Natural killer cell treated with Interleukin-12 subunit alpha and Interleukin-12 subunit beta and Interleukin-15 and Interleukin-18, amount 100 ng/mL, for 72 hours (primary cell): ENCODE data around the gene METTL16. TPM values are rescaled to one million over a fixed set of nuclear protein-coding genes. Genes with fewer than 3 reads are reported as not detected.
"Not testable (repeated sequence)": the region's sequence is repeated elsewhere in the genome, so short reads cannot be mapped to it uniquely, and the experiment has no call there.

Experiments used
- ATAC-seq, 2 donors: fragments of 150-1000 bp; cut with Tn5 transposase in 1 of 2; sonication (Bioruptor Pico), chemical (Tn5 transposase) in 1 of 2; 2 replicates each; pipeline ENCODE4 v1.10.0; 2021
- DNase-seq: peaks from one replicate; pipeline ENCODE4 v3.0.0; 2022; ENCODE audit warnings: low spot score
- H3K27ac Mint-ChIP-seq, 2 donors: 1 replicate in 1 of 2; 2 replicates in 1 of 2; pipeline ENCODE4 v1.8.0; 2022; ENCODE audit warnings: mixed read lengths in 2 of 2, mild to moderate bottlenecking in 1 of 2, moderate library complexity in 1 of 2
- H3K27me3 Mint-ChIP-seq, 2 donors: 1 replicate in 1 of 2; 2 replicates in 1 of 2; pipeline ENCODE4 v1.8.0; 2022; ENCODE audit warnings: mixed read lengths in 2 of 2
- H3K36me3 Mint-ChIP-seq: one replicate; pipeline ENCODE4 v1.8.0; 2022; ENCODE audit warnings: mixed read lengths
- H3K4me1 Mint-ChIP-seq, 2 donors: 1 replicate in 1 of 2; 2 replicates in 1 of 2; pipeline ENCODE4 v1.8.0; 2022; ENCODE audit warnings: low read depth in 2 of 2, mixed read lengths in 2 of 2, mild to moderate bottlenecking in 1 of 2
- H3K4me3 Mint-ChIP-seq: one replicate; pipeline ENCODE4 v1.8.0; 2022; ENCODE audit warnings: mixed read lengths
- H3K9me3 Mint-ChIP-seq: 2 replicates; pipeline ENCODE4 v1.8.0; 2022; ENCODE audit warnings: mixed read lengths
- total RNA-seq, 2 donors: library from RNA; stranded (reverse); gene quantifications; one replicate each; pipeline ENCODE4 v1.2.3, GENCODE V29; 2022

METTL16 gene
- 10 to 100 TPM; 29.7 to 53.8 TPM for total RNA-seq

GRCh38 chr17:2511462-2512369 is at the start of gene METTL16:
METTL16 (minus strand) TSS chr17:2511888; CDS start chr17:2502331, 9,557 bp downstream.
- Mint-ChIP-seq H3K4me3 (no peak within 1 kb of the TSS), H3K27ac (no peak within 1 kb of the TSS), H3K9me3 (no peaks in the 10 kb centered on the region), H3K27me3 (no peaks in the 10 kb centered on the region), H3K4me1 (peaks cover 9 to 11% of the 10 kb centered on the region in 2 donors), H3K36me3 (peaks cover 10% of the 10 kb centered on the region)
- peak; percentile 97 for DNase-seq
- ATAC-seq: peak; percentile 99 to 100

GRCh38 chr17:2560658-2561057 is 49.0 kb upstream of the METTL16 start:
- H3K27me3 Mint-ChIP-seq: peaks cover 3 to 12% of the 10 kb centered on the region in 2 donors
- no peaks in the 10 kb centered on the region for H3K9me3 Mint-ChIP-seq
- no peak overlapping the region for H3K4me3 Mint-ChIP-seq
- H3K4me1 Mint-ChIP-seq: peaks cover 12 to 23% of the 10 kb centered on the region in 2 donors
- DNase-seq (no peak), ATAC-seq (no peak)
- no peaks in the 10 kb centered on the region for H3K36me3 Mint-ChIP-seq
- no peak overlapping the region for H3K27ac Mint-ChIP-seq

- peaks cover 3 to 4% of the 10 kb centered on the region in 2 donors for H3K4me1 Mint-ChIP-seq
- H3K27me3 Mint-ChIP-seq: peaks cover 2 to 12% of the 10 kb centered on the region in 2 donors
- no peak for DNase-seq
- H3K36me3 Mint-ChIP-seq: no peaks in the 10 kb centered on the region
- H3K4me3 Mint-ChIP-seq: no peak overlapping the region
- H3K9me3 Mint-ChIP-seq: no peaks in the 10 kb centered on the region
- no peak overlapping the region for H3K27ac Mint-ChIP-seq
- no peak for ATAC-seq
Observed at GRCh38 chr17:2551928-2552327, 40.2 kb upstream of the METTL16 start.

- Mint-ChIP-seq H3K36me3 (no peaks in the 10 kb centered on the region), H3K27ac (no peak overlapping the region), H3K4me1 (no peaks in the 10 kb centered on the region), H3K27me3 (peaks cover 2 to 12% of the 10 kb centered on the region in 2 donors), H3K4me3 (no peak overlapping the region), H3K9me3 (no peaks in the 10 kb centered on the region)
- DNase-seq (no peak), ATAC-seq (no peak)
Observed at GRCh38 chr17:2551493-2551892, 39.8 kb upstream of the METTL16 start.

GRCh38 chr17:2549392-2550211 is 37.9 kb upstream of the METTL16 start:
- Mint-ChIP-seq H3K36me3 (no peaks in the 10 kb centered on the region), H3K9me3 (no peaks in the 10 kb centered on the region), H3K4me1 (no peaks in the 10 kb centered on the region), H3K27me3 (peaks cover 5 to 12% of the 10 kb centered on the region in 2 donors), H3K27ac (no peak overlapping the region), H3K4me3 (no peak overlapping the region)
- ATAC-seq (no peak), DNase-seq (no peak)

GRCh38 chr17:2548026-2548425 is 36.3 kb upstream of the METTL16 start:
- H3K4me1 Mint-ChIP-seq, ATAC-seq, H3K27ac Mint-ChIP-seq, H3K9me3 Mint-ChIP-seq, H3K4me3 Mint-ChIP-seq, DNase-seq, H3K36me3 Mint-ChIP-seq: not testable (repeated sequence)
- H3K27me3 Mint-ChIP-seq: peaks cover 5 to 12% of the 10 kb centered on the region in 2 donors

- DNase-seq: no peak
- no peaks in the 10 kb centered on the region for H3K9me3 Mint-ChIP-seq
- H3K36me3 Mint-ChIP-seq: no peaks in the 10 kb centered on the region
- H3K27ac Mint-ChIP-seq: no peak overlapping the region
- H3K27me3 Mint-ChIP-seq: peaks cover 7 to 8% of the 10 kb centered on the region in 2 donors
- no peak for ATAC-seq
- H3K4me1 Mint-ChIP-seq: no peaks in the 10 kb centered on the region
- H3K4me3 Mint-ChIP-seq: no peak overlapping the region
Observed at GRCh38 chr17:2547176-2547575, 35.5 kb upstream of the METTL16 start.

- Mint-ChIP-seq H3K36me3 (no peaks in the 10 kb centered on the region), H3K27me3 (peaks cover 0 to 9% of the 10 kb centered on the region in 2 donors), H3K27ac (no peak overlapping the region), H3K9me3 (no peaks in the 10 kb centered on the region), H3K4me3 (no peak overlapping the region), H3K4me1 (no peaks in the 10 kb centered on the region)
- no peak for ATAC-seq
- no peak for DNase-seq
Observed at GRCh38 chr17:2545393-2545792, 33.7 kb upstream of the METTL16 start.

GRCh38 chr17:2542456-2542855 is 30.8 kb upstream of the METTL16 start:
- peaks cover 0 to 9% of the 10 kb centered on the region in 2 donors for H3K27me3 Mint-ChIP-seq
- ATAC-seq (no peak), DNase-seq (no peak)
- no peaks in the 10 kb centered on the region for H3K9me3 Mint-ChIP-seq
- H3K36me3 Mint-ChIP-seq: no peaks in the 10 kb centered on the region
- H3K4me1 Mint-ChIP-seq: no peaks in the 10 kb centered on the region
- H3K27ac Mint-ChIP-seq: no peak overlapping the region
- H3K4me3 Mint-ChIP-seq: no peak overlapping the region

GRCh38 chr17:2542056-2542455 is 30.4 kb upstream of the METTL16 start:
- no peak for ATAC-seq
- Mint-ChIP-seq H3K36me3 (no peaks in the 10 kb centered on the region), H3K27me3 (peaks cover 0 to 9% of the 10 kb centered on the region in 2 donors), H3K27ac (no peak overlapping the region), H3K4me1 (no peaks in the 10 kb centered on the region), H3K4me3 (no peak overlapping the region), H3K9me3 (no peaks in the 10 kb centered on the region)
- DNase-seq: no peak

- not testable (repeated sequence) for DNase-seq, ATAC-seq, H3K36me3 Mint-ChIP-seq
Observed at GRCh38 chr17:2537579-2537978, 25.9 kb upstream of the METTL16 start.

GRCh38 chr17:2532146-2532720 is 20.5 kb upstream of the METTL16 start:
- Mint-ChIP-seq H3K27me3 (peaks cover 0 to 2% of the 10 kb centered on the region in 2 donors), H3K4me1 (peaks cover 0 to 6% of the 10 kb centered on the region in 2 donors), H3K36me3 (no peaks in the 10 kb centered on the region), H3K9me3 (no peaks in the 10 kb centered on the region), H3K4me3 (no peak overlapping the region), H3K27ac (no peak overlapping the region)
- DNase-seq (no peak), ATAC-seq (no peak)

More at GRCh38 chr17:2537579-2537978, 25.9 kb upstream of the METTL16 start:
- H3K27ac Mint-ChIP-seq, H3K9me3 Mint-ChIP-seq, H3K4me3 Mint-ChIP-seq, H3K4me1 Mint-ChIP-seq, H3K27me3 Mint-ChIP-seq: not testable (repeated sequence)

- H3K27ac Mint-ChIP-seq, H3K4me1 Mint-ChIP-seq, H3K27me3 Mint-ChIP-seq, H3K9me3 Mint-ChIP-seq, H3K36me3 Mint-ChIP-seq, DNase-seq: not testable (repeated sequence)
- H3K4me3 Mint-ChIP-seq: peak overlapping the region; percentile 33
- peak; percentile 20 to 31 for ATAC-seq
Observed at GRCh38 chr17:2531243-2531954, 19.7 kb upstream of the METTL16 start.
